ENCODE measurements around the gene RDH14.

GRCh38 chr2:18546567-18546966 is 13.9 kb downstream of the RDH14 start:
- TF ChIP-seq POLR2AphosphoS5 (IDR thresholded peaks at IDR 0.05; ENCODE audit: borderline replicate concordance, low read depth, low read length) (no peak), EZH2 (IDR thresholded peaks at IDR 0.05) (no peak), FOXP2 (optimal IDR thresholded peaks at IDR 0.05; ENCODE audit: control extremely low read depth, extremely low read length, insufficient read depth) (no peak)
